Stimulated activated CD4-positive, alpha-beta T cell treated with anti-CD3 and anti-CD28 coated beads, Interleukin-4, amount 100 ng/mL, for 1 hour (primary cell): Measurements from ENCODE around the gene DDX18.
A peak's percentile ranks its signal among the peaks of the same experiment; 100 is the strongest.
"Not testable (repeated sequence)": the region's sequence is repeated elsewhere in the genome, so short reads cannot be mapped to it uniquely, and the experiment has no call there.

Source experiments
- DNase-seq: peaks from one replicate; pipeline ENCODE4 v3.0.0-alpha.2; 2020

Gene DDX18

DNA sequence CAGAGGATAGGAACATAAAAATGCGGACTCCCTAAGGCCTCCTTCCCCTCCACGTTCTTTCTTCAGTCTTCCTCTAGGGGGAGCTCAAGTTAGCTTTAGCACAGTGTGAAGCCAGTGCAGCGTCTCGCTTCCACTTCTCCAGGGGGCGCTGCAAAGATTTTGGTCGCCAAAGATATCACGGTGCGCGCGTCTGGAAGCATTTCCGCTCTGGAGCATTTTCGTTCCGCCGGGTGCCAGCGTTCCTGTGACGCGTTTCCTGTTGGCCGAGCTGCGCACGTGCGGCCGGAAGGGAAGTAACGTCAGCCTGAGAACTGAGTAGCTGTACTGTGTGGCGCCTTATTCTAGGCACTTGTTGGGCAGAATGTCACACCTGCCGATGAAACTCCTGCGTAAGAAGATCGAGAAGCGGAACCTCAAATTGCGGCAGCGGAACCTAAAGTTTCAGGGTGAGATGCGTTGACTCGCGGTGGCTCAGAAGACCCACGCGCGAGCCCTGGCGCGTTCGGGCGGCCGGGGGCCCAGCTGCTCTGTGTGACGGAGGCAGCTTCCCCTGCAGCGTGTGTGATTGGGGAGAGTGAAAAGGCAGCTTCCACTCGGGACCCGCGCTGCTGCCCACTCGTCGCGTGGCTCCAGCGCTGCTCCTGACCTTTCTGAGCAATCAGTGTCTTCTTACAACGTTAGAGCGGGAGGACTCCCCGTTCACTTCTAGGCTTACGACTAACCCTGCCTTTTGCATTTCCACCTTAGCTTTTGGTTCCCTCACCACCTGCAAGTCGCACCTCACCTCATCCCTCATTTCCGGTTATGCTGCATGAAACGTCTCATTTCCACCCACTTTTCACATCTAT, at the start of gene DDX18:
DDX18 (plus strand) TSS at position 275 of the 848 bp plus-strand sequence; CDS start at position 362, 87 bp downstream.
- peak; percentile 95 for DNase-seq

DNA sequence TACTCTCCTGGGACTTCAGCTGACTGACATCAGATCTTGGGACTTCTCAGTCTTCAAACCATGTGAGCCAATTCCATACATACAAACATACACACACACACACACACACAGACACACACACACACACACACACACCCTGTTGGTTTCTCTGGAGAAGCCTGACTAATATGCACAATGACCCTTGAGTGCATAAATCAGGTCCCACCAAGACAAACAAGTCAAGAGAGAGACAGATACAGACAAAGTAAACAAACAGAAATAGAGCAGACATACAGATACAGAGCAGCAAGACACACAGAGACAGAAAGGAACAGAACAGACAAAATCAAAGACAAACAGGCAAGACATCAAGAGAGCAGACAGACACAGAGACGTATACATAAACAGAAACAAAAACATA, 43.8 kb upstream of the DDX18 start:
- no peak for DNase-seq

DNA sequence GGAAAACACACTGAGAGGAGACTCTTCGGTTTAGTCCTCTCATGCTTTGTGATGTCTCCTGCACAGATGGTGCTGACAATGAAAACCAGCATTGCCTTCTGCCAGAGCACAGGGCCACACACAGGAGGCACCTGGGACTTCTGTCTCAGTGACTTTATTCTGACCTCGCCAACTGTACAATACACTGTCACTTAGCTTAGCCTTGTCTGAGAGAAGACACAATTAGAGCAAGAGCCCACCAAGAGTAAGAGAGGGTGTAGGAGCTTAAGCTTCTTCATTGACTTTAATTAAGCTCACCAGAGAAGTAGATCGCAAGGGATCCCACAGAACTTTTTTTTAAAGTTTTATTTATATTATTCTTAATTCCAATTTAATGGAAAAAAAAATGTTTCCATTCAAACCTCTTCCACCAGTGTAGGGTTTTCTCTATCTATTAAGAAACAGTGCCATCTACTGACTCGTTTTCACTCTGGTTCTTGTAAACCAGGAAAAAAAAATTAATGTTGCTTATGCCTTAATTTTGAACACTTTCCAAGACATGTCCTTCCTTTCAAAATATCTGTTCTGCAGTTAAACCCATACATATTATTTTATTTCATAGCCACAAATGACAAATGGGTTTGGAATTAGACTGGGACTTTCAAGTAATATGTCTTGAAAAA, 42.4 kb upstream of the DDX18 start:
- DNase-seq = no peak

DNA sequence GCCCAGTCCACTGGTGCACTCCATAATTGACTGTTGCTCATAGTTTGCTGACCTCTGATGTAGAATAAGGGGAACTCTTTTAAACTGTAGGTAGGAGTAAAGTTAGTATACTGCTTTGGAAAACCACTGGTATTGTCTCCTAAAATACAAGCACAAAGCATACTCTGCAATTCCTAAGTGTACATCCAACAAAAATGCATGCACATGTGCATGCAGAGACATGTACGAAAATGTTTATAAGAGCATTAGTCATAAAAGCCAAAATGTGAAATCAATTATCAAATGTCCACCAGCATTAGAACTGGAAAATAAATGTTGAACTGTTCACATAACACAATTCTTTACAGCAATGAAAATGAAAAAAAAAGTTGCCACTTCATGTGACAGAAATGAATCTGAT, 39.8 kb upstream of the DDX18 start:
- DNase-seq = no peak

DNA sequence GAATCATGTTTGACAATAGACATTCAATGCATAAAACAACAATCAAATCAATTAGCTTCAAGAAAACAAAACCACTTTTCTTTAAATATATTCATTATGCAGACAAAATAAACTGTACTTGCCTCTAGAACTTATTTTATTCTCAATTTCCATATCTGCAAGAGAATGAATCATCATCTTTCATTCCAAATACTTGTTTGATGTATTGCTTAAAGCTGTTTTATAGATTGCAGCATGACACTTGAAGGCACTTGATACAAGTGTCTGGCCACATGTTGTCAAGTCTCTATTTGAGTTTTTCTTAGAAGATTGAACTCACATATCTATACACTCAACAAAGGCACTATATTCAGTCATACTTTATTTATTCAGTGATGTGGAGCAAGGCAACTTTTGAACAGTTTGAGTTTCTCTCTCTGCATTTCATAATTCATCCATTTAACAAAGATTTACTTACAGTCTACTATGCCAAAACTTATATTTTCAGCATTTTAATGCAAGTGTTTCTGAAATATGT, 38.7 kb upstream of the DDX18 start:
- no peak for DNase-seq

DNA sequence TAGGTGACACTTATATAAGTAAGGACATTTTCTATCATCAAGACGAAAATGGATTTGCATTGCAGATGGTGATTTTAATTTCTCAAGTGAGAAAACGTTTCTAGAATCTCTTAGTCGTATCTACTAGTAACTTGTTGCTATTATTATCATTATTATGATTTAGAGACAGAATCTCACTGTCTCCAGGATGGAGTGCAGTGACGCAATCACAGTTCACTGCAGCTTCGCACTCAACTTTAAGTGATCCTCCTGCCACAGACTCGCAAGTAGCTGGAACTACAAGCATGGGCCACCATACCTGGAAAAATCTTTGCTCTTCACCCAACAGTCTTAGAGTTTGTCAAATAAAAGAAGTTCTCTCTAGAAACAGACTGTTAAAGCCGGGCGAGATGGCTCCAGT, 37.6 kb upstream of the DDX18 start:
- DNase-seq = no peak

DNA sequence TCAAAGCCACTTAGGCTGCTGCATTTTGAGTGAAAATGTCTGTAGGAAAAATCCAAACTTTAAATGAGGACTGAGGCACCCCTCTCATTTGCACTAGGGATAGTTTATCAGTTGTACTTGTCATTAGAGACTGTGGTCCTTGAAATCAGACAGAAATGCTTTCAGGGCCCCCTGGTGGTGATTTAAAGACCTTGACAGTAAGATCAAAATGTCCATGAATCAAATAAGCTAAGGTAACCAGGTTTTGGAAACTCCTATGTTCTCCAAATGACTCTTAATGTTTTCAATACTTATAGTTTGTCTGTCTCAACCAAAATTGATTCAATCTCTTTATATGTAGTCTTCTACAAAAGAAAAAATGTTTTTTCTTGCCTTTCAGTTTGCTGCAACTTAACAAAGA, 28.8 kb upstream of the DDX18 start:
- DNase-seq = no peak

DNA sequence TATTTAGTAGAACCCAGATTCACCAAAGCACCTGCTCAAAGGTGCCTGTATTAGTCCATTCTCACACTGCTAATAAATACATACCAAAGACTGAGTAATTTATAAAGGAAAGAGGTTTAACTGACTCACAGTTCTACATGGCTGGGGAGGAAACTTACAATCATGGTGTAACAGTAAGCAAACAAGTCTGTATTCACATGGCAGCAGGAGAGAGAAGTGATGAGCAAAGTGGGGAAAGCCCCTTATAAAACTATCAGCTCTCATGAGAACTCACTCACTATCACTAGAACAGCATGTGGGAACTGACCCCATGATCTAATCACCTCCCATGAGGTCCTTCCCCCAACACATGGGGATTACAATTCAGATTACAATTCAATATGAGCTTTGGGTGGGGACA, 28.0 kb upstream of the DDX18 start:
- no peak for DNase-seq

DNA sequence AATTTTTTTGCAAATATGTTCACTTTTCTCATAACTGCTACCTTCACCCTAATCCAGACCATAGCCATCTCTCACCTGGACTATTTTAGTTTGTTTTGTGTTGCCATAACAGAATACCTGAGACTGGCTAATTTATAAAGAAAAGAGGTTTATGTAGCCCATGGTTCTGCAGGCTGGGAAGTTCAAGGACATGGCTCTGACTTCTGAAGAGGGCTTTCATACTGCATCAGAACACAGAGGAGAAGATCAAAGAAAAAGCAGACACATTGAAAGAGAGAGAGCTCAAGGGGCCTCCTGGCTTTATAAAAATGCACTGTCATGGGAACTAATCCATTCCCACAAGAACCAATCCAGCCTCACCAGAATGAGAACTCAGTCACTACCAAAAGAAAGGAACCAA, 25.0 kb upstream of the DDX18 start:
- no peak for DNase-seq

DNA sequence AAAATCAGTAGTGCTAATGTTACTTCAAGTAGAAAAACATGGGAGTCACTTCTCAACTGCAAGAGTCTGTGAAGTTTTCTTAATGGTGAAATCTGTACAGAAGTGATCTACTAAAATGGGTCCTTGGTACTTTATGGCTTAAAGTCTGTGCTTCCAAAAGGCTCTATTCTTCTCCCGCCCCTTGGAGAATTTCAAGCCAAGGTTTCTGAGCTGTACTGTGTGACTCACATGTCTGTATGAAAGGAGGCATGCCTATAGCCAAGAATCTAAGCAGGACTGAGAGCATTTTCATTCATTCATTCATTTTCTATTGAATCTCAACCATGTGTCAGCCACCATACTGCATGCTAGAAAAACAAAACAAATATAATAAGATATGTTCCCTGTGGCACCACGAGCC, 19.8 kb upstream of the DDX18 start:
- no peak for DNase-seq

DNA sequence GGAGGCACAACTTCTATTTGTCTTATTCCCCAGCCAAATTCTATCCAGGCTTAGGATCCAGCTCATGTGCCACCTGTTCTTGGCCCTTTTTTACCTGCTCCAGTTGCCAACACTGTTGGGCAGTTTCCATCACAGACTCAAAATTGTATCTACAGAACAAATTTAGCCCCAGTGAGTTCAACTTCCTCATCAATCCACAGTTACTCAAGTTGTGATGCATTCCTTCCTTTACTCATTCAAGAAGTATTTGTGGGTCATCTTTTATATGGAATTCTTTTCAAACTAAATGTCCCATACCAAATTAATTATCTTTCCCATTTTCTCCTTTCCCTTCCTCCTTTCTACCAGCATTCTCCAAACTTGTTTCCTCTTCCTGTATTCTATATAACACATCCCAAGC, 12.7 kb upstream of the DDX18 start:
- DNase-seq = no peak

DNA sequence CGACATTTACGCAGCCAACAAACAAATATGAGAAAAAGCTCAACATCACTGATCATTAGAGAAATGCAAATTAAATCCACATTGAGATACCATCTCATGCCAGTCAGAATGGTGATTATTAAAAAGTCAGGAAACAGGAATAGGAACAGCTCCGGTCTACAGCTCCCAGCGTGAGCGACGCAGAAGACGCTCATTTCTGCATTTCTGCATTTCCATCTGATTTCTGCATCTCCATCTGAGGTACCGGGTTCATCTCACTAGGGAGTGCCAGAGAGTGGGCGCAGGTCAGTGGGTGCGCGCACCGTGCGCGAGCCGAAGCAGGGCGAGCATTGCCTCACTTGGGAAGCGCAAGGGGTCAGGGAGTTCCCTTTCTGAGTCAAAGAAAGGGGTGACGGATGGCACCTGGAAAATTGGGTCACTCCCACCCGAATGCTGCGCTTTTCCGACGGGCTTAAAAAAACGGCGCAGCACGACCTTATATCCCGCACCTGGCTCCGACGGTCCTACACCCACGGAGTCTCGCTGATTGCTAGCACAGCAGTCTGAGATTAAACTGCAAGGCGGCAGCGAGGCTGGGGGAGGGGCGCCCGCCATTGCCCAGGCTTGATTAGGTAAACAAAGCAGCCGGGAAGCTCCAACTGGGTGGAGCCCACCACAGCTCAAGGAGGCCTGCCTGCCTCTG, 10.7 kb upstream of the DDX18 start:
- DNase-seq = not testable (repeated sequence)

DNA sequence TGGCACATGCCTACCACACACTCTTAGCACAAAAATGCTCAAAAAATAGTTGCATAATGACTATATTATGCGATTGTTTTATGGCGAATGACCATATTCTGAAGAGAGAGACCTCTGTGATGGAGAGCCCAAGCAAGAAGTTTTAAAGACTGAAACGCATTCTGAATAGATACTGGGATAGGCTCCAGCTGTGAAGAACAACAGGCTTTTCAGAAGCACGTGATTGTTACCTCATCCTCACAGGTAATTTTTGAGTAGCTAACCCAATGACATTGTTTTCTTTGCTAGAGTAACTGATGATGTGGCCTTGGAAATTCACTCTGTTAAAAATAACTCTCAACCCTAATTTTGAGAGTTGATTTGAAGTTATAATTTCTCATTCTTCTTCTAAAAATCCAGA, 2.0 kb upstream of the DDX18 start:
- DNase-seq = no peak

DNA sequence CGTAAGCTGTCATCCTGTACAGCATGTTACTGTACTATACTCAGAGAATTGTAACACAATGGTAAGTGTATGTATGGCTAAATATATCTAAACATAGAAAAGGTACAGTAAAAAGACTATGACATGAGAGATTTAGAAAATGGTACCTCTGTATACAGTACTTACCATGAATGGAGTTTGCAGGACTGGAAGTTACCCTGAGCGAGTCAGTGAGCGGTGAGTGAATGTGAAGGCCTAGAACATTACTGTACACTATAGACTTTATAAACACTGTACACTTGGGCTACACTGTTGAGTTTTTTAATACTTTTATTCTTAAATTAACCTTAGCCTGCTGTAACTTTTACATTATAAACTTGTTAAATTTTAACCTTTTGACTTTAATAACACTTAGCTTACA, 1.5 kb downstream of the DDX18 start:
- no peak for DNase-seq

DNA sequence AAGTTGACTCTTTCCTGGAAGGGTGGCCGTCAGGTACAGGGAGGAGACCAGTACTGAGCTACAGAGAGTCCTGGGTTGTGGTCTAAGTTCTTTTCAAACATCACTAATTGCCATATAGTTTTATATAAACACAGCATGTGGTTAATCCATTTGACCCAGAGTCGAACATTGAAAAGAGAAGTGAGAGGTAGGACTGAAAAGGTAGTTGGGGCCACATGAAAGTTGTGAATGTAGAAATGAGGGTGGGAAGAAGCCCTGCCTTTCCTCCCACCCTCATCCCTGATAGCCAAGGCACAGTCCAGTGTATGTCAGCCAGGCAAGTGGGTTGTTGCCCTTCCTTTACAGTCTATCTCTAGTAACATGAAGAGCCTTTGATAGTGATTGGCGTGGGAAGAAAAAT, 4.4 kb downstream of the DDX18 start:
- DNase-seq = no peak

DNA sequence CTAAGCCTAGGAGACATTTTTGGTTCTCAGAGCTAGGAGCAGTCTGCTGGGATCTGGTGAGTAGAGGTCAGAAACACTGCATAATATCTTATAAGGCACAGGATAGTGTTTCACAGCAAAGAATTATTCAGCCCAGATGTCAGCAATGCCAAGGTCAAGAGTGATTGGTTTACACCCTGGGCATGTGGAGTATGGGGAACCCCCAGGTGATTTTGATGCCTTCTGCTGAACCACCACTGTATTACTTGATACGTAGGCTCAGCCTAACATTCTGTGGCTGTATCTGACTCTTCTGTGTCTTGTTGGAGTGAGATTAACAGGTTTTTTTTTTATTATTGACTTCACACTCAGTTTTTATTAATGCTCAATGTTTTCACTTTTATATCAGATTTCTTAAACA, 6.0 kb downstream of the DDX18 start:
- no peak for DNase-seq

DNA sequence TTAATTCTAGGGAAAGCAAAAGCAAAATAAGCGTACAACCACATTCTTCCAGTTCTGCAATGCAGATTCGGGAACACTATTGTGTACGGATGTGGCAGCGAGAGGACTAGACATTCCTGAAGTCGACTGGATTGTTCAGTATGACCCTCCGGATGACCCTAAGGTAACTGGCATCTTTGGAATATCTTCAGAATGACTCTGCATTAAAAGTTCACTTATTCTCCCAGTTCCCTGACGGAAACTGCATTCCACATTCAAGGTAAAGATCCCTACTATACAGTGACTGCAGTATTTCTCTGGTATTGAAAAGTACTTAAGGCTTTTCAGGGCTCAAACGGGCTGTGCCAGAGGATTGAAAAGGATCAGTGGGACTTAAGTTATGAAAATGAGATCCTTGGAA, 10.9 kb downstream of the DDX18 start:
- DNase-seq = no peak

DNA sequence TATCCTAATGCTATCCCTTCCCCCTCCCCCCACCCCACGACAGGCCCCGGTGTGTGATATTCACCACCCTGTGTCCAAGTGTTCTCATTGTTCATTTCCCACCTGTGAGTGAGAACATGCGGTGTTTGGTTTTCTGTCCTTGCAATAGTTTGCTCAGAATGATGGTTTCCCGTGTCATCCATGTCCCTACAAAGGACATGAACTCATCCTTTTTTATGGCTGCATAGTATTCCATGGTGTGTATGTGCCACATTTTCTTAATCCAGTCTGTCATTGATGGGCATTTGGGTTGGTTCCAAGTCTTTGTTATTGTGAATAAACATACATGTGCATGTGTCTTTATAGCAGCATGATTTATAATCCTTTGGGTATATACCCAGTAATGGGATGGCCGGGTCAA, 13.0 kb downstream of the DDX18 start:
- not testable (repeated sequence) for DNase-seq

DNA sequence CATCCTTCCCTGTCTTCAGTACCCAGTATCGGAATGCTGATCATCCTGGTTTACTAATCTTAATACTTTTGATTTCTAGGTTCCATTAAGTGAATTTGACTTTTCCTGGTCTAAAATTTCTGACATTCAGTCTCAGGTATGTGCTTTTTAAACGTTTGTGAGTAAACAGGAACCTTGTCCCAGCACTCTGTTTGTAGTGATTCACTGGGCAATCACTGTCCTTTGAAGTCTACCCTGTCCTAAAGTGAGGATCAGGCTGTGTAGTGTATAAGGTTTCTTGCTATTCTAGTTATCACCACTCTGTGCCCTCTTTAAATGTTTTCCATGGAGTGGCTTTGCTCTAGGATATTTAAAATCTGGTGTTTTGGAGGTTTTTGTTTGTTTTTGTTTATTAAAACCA, 14.4 kb downstream of the DDX18 start:
- DNase-seq = no peak

DNA sequence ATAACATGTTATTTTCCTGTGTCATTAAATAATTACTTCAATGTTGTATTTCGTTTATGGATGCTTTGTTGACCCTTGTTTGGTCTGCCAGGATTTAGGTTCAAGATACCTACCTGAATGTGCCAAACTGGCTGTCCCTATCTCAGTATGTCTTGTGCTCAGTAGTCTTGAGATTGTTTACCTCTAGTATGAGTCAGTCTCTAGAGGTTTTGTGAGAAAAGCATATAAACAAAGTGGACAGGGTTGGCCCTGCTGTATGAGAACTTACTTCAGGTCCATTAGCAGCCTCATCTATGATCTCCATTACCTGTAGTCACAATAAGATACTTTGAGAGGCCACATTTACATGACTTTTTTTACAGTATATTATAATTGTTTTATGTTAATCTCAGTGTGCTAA, 17.8 kb downstream of the DDX18 start:
- DNase-seq = no peak

DNA sequence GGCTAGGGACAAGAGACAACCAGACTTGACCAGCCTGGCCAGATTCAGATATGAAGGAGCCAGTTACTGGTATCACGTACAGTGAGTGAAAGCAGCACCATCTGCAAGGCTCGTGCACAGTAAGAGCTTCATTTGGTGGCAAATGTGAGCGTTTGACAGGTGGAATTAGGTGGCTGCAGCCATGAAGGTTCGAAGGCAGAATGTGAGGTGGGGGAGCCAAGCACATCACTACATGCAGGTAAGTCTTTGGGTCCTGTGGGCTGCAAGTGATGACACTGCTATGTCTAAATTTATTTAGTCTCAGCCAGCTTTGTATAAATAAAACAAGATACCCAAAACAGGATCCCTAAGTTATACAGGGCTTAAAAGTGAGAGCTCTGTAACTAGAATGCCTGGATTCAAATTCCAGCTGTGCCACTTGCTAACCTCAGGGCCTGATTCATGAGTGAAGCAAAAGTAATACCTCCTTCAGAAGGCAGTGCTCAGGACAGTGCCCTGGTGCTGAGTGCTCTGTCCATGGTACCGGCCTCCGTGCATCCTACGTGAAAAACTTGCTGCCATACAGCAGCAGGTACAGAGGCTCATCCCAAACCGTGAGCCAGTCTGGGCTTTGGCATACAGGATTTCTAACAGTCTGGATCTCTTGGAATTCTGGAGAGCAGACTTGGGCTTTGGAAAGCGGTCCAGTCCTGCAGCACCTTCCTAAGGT, 18.6 kb downstream of the DDX18 start:
- DNase-seq = no peak

DNA sequence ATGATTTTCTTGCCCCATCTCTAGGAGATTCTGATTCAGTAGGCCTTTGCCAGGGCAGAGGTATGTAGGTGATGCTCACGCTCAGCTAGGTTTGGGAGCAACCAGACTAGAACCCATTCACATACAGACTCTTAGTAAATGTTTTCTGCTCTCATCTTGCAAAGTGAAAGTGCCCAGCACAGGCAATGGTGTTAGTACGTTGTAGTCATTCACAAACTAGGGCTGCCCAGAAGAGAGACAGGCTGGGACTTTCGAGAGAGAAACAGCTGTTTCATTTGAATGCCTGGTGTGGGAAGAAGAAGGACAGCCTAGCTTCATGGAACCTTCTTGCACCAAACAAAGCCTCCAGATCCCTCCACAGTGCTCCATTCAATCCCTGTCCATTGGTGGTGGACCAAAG, 19.4 kb downstream of the DDX18 start:
- no peak for DNase-seq

DNA sequence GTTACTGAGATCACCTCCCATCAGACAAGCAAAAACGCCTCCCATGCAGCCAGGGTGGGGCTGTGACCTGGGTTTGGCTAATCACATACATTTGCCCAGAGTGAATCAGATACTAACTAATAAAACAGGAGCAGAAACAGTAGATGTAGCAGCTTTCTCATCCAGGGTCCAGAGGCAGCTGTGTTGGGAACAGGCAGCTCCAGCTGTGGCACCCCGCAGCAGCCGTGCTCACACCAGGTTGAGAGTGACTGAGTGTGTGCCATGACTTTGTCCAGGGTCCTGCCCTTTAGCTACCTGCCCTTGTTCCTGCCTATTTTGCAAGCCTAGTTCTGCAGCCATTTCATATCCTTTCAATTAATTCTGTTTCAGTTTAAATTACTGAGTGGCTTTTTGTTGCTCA, 20.5 kb downstream of the DDX18 start:
- no peak for DNase-seq
